NOMO-1 treated with dmso at 0.1 percent for 144 hours (cell line): ENCODE results near the gene HDGFL2.

Source experiments
- DNase-seq: peaks from one replicate; lab custom pipeline; 2025; ENCODE audit not compliant: unreplicated experiment; lab: John Stamatoyannopoulos, UW

The HDGFL2 gene

DNA sequence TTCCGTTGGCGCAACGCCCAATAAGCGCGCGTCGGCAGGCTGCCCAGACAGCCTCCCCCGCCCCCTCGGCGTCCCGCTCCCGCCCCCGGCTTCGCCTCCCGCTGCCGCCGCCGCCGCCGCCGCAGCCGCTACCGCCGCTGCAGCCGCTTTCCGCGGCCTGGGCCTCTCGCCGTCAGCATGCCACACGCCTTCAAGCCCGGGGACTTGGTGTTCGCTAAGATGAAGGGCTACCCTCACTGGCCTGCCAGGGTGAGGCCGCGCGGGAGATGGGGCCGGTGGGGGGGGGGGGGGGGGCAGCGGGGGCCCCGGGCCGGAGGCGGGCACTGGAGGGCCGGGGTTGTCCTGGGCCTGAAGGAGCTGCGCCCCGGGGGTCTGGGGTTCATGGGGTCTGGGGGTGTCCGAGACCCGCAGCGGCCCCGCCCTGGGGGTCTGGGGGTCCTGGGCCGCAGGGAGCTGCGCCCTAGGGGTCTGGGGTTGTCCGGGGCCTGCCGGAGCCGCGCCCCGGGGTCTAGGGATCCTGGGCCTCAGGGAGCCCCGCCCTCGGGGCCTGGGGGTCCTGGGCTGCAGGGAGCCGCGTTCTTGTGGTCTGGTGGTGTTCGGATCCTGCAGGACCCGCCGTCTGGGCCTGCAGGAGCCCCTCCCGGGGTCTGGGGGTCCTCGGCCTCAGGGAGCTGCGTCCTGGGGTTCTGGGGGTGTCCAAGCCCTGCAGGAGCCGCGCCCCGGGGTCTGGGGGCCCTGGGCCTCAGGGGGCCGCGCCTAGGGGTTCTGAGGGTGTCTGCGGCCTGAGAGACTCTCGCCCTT is at the start of gene HDGFL2:
HDGFL2 (plus strand) TSS at position 124 of the 801 bp plus-strand sequence; CDS start at position 178, 54 bp downstream.
- no peak for DNase-seq

DNA sequence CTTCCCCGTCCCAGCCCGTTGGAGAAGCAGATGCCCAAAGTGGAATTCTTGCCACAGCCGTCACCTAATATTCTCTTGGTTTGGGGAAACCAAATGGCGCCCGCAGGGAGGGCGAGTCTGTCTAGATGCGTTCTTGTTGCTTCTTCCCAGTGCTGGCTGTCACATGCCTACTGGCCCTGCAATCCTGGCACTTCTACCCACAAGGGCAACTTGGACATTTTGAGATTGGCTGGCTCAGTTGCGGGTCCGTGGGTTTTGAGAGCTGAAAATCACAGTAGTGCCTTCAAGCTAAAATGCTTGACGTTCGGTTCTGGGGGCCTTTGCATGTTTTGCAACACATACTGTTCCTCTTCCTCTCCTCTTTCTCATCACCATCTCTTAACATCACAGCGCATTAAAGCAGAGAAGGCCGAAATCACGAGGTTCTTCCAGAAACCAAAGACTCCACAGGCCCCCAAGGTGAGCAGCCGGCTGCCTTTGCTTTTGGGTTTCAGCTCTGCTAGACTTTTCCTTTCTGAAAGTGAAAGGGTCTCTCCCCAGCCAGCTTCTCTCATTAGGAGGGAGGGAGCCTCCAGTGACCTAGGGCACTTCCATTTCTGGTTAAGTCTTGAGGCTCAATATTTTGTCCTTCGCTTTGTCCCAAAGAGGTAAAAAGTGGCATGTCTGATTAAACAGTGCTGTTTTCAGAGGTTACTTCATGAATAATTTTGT is 48.5 kb upstream of the HDGFL2 start:
- DNase-seq, result no peak

DNA sequence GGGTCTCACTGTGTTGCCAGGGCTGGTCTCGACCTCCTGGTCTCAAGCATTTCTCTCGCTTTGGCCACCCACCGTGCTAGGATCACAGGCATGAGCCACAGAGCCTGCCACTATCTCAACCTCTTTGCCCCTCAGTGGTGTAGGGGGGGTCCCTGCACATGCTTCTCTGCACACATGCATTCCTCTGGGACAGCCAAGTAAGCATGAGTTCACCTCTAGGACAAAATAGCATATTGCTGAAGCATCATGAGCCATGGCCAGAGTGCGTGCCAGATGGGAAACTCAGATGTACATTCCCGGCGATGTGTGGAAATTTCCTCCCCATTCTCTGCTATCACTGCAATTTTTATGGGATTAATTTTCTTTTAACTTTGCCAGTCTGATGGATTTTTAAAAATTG is 46.6 kb upstream of the HDGFL2 start:
- DNase-seq, result no peak

DNA sequence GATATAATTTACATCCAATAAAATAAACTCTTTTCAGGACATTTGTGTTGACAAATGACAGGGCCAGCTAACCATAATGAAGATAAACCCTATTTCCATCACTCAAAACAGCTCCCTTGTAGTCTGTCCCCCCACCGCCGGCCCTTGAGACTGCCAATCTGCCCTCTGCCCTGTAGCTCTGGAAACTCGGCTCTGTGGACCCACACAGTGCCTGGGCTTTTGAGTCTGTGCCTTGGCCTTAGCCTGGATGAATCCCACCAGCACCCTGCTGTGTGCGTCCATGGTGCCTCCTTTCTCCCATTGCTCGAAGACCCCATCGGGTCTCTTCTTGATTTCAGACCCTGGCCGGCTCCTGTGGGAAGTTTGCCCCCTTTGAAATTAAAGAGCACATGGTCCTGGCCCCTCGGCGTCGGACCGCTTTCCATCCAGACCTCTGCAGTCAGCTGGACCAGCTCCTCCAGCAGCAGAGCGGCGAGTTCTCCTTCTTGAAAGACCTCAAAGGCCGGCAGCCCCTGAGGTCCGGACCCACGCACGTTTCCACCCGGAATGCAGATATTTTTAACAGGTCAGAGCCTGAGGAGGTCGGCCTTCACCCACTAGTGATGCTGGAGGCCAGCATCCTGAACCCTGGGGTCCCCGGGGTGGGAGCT is 43.6 kb upstream of the HDGFL2 start:
- DNase-seq, result no peak

DNA sequence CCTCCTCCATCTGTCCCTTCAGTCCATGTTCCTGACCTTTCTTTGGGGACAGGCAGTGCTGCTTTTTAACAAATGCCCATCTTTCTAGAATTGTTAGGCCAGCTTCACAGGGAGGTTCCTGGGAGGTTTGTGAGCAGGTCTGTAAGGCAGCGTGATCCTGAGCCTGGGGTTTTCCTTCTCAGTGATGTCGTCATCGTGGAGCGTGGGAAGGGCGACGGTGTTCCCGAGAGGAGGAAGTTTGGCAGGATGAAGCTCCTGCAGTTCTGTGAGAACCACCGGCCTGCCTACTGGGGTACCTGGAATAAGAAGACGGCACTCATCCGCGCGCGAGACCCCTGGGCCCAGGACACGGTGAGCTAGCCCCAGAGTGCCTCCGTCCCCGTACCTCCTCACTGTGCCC is 42.8 kb upstream of the HDGFL2 start:
- DNase-seq, result no peak

DNA sequence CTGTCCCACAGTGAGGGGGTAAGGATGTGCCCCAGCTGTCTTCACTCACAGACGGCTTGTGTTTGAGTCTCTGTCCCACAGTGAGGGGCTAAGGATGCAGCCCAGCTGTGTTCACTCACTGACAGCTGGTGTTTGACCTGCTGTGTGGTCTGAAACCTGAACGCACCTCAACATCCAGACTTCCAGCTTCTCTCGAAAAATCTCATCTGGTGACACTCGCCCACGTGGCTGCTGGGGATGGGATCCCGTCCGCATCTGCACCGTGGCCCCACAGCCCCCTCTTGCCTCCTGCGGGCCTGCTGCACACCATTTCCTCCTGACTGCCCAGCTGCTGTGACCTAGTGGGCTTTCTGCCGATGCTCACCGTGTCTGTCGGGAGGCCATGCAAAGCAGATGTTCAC is 42.3 kb upstream of the HDGFL2 start:
- no peak for DNase-seq

DNA sequence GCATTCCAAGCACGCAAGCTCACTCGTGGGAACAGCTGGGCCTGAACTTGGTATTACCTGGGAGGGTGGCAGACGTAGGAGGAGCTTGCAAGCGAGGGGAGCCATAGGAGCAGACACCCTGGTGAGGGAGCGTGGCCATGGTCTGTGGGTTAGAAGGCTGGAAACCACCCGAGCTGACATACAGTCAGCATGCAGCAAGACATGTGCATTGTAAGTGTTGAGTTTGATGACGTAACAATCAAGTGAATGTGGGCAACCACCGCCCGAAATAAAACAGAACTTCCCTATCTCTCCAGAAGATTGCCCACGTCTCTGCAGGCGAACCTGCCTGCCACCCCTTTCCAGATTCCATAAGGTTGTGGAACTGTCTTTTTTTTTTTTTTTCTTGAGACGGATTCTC is 41.3 kb upstream of the HDGFL2 start:
- DNase-seq, result peak; percentile 40

DNA sequence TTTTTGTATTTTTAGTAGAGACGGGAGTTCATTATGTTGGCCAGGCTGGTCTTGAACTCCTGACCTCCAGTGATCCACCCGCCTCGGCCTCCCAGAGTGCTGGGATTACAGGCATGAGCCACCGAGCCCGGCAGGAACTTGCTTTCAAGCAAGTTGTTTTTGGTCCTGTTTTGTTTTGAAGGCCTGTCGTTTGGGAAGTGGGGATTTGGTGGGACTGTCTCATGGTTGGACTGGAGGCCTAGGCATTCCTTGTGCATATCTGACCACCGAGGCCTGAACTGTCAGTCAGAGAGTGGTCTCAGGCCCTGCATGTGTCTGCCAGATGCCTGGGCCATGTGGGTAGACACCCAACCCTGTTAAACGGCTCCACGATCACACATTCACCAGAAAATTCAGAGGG is 40.8 kb upstream of the HDGFL2 start:
- DNase-seq, result no peak

DNA sequence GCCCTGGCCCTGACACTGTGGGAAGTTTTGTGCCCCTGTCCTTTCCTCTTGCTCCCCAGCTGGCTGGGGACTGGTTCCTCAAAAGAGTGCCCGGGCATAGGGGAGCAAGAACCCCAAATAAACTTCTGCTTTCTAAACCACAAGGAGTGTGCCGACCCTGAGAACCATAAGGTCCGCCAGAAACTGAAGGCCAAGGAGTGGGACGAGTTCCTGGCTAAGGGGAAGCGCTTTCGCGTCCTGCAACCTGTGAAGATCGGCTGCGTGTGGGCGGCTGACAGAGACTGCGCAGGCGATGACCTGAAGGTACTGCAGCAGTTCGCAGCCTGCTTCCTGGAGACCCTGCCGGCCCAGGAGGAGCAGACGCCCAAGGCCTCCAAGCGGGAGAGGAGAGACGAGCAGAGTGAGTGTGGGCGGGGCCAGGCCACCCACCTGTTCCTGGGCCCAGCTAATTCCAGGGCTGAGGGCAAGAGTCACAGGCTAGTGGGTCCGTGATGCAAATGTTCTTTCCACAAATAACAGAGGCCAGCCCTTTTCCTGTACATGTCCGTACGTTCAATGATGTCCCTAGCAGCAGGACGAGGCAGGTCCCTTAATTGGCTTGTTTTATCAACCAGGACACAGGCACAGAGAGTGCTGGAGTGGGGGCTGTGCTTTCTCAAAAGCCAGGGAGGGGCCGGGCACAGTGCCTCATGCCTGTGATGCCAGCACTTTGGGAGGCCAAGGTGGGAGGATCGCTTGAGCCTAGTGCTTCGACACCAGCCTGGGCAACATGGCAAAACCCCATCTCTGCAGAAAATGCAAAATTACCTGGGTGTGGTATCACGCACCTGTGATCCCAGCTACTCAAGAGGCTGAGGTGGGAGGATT is 40.1 kb upstream of the HDGFL2 start:
- peak; percentile 77 for DNase-seq

DNA sequence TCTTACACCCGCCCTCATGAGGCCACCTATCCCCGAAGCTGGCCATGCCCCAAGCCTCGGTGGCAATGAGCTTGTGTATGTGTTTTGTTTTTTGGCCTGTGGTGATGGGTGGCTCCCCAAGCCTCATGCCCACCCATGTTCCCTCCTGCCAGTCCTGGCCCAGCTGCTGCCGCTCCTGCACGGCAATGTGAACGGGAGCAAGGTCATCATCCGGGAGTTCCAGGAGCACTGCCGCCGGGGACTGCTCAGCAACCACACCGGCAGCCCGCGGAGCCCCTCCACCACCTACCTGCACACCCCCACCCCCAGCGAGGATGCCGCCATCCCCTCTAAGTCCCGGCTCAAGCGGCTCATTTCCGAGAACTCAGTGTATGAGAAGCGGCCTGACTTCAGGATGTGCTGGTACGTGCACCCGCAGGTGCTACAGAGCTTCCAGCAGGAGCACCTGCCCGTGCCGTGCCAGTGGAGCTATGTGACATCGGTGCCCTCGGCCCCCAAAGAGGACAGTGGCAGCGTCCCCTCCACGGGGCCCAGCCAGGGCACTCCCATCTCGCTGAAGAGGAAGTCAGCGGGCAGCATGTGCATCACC is 39.1 kb upstream of the HDGFL2 start:
- DNase-seq, result no peak

DNA sequence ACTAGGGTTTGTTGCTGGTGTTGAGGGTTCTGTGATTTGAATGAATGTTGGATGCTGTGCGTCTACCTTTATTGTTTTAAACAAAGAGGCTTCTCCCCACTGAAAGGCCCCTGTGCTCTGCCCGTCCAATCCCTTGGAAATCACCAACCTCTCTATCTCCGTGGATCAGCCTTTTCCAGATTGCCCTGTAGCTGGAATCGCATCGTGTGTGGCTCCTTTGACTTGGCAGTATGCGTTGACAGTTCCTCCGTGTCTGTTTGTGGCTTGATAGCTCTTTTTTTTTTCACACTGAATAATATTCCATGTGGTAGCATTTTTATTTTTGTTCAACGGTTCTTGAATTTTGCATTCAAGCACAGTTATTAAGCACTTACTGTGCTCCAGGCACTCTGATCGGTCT is 37.7 kb upstream of the HDGFL2 start:
- no peak for DNase-seq

DNA sequence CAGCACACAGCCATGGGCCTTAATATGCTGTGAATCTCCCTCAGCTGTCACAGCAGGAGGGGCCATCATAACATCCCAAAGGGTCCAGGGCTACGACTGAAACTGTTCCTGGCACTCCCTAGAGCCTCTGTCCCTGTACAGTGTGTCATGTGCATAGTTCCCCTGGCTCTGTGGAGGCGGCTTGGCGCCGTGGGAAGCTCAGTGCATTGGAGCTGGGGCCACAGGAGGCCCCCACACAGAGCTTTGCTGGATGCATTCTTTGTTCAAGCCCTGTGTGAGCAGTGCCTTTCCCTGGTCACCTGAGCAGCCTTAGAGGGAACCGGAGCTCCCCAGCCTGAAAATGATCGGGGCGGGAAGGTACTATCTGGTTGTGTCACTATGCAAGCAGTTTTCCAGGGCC is 35.9 kb upstream of the HDGFL2 start:
- no peak for DNase-seq

DNA sequence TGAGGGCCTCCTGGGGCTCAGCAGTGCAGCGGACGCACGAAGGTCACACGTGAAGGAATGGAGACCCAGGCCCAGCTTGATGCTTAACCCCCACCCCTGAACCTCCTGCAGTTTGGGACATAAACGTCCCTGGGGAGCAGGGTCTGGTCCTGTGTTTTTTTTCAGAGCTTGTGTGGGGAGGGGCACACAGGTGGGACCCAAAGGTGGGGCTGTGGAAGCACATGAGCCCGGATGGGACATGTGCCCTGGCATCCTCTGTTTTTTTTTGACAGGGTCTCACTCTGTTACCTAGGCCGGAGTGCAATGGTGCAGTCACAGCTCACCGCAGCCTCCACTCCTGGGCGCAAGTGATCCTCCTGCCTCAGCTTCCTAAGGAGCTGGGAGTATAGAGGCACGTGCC is 35.0 kb upstream of the HDGFL2 start:
- DNase-seq, result no peak

DNA sequence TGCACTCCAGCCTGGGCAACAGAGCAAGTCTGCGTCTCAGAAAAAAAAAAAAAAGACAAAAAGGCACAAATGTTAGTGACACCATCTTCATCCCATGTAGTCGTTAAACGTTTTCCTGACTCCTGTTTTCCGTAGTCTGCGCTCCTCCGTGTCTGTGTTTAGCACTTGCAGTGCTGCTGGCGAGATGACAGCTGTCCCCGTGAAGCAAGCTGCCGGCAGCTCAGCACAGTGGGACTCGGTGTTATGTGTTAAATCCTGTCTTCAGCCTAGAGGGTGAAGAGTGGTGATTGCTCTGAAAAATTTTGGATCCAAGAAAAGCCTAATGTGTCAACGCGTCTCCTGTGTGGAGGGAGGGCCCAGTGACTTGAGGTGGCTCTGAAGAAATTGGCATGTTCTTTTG is 32.9 kb upstream of the HDGFL2 start:
- no peak for DNase-seq

DNA sequence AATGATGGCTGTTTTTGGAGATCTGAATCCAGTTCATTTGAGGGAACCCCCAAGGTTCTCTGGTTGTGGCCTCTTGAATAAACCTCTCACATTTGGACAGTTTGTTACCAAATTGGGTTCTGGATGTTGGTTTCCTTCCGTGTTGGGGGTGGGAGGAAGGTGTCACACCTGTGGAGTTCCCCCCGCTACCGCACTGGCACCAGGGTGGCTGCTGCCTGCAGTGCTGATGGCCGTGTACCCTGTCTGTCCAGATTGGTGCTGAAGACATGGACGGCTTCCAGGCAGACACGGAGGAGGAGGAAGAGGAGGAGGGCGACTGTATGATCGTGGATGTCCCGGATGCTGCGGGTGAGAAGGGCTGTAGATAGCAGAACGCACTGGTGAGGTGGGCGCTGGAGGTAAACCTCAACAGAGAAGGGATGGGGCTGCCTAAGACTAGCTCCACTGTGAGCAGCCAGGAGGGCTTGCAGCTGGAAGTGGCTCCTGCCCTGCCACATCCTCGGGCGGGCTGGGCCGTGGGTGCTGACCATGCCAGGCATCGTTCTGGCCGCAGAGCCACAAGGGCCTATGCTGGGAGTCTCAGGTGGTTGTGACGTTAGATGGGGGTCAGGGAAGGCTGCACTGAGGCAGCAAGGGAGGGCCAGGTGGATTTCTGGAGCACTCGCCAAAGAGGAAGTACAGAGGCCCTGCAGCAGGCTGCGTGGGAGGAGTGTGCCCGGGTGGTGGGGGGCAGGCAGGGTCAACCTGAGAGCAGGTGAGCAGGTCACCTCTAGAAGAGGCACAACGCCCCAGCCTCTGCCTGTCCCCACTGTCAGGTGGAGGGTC is 29.9 kb upstream of the HDGFL2 start:
- no peak for DNase-seq

DNA sequence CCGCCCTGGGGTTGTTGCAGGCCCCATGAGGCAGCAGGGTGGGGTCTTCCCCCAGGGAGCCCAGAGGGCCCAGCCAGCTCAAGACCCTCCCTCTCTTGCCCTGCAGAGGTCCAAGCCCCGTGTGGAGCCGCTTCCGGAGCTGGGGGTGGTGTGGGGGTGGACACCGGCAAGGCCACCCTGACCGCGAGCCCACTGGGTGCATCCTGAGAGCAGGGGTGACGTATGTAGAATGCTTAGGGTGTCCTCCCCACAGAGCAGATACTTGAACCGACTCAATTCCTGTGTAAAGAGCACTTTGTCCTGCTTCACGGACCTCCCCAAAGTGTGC is 29.3 kb upstream of the HDGFL2 start:
- no peak for DNase-seq

DNA sequence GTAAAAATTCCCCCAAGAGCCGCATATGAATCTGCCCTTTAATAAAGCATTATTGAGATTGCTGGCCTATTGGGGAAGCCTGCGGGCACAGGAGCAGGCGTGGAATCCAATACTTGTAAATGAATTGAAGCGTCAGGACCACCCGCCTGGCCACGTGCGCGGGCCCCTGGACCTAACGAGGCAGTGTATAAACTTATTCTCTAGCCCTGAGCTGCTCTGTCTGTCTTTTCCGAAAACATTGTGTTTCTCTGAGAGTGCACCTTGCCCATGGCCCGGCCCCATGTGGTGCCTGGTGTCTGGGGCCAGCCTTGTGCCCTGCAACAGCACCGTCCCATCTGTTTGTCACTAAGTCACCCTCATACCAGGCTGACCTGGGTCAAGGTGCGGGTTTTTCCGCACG is 28.9 kb upstream of the HDGFL2 start:
- DNase-seq, result no peak

DNA sequence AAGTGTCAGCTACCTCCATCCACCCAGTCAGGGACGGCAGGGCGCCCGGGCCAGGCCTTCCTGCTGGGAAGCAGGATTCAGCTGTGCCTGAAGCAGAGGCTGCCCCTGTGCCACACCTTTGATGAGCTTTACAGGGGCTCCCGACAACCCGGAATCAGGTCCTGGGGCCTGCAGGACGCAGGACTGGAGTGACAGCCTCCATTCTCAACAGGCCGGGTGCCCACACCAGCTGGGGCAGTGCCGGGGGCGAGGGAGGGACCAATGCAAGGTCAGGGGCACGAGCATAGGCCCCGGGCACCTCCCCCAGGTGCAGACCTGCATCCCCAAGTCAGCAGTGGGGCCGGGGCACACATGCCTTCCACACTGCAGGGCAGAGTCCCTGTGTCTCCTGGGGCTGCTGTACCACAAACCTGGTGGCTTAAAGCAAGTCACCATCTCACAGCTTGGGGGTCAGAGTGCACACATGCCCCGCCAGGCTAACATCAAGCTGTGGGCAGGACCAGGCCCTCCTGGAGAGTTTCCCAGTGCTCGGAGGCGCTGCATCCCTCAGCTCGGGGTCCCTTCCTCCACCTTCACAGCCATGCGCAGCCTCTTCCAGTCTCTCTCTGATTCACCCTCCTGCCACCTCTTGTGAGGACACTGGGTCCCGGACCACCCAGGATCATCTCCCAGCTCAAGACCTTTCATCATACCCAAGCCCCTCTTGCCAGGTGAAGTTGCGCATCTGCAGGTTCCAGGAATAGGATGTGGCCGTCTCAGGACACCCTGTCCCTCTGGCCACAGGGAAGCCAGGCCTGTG is 27.9 kb upstream of the HDGFL2 start:
- no peak for DNase-seq
